Spleen (tissue), 7 donors: ENCODE data around the gene TMEM115.
A peak's percentile ranks its signal among the peaks of the same experiment; 100 is the strongest.

Experiments used
- POLR2A ChIP-seq, 3 donors: fragments of 450-650 bp; IDR thresholded peaks; one replicate each; pipeline ENCODE4 v1.5.1; 2017; ENCODE audit warnings: antibody characterized with exemption in 3 of 3, mild to moderate bottlenecking in 1 of 3
- TF ChIP-seq, protein P1 (sequence below), 11 experiments: fragments of 200-600 bp in 7 of 11; fragments of 450-650 bp in 4 of 11; sonication (generic) in 4 of 11; IDR thresholded peaks in 8 of 11; conservative IDR thresholded peaks in 3 of 11; 1 replicate in 7 of 11; 2 replicates in 4 of 11; pipeline versions ENCODE4 v1.4.0 to v1.8.0; 2016 to 2021; ENCODE audit warnings: antibody characterized with exemption in 11 of 11, inconsistent platforms in 4 of 11, mild to moderate bottlenecking in 1 of 11
- donor health status: DM: no; HTN: no; CAD: no; lungs with moderate emphysema.
- donor health status: DM: no; HTN: no; CAD: no.
- donor health status: DM: no; HTN: no; CAD: no.

DNA sequence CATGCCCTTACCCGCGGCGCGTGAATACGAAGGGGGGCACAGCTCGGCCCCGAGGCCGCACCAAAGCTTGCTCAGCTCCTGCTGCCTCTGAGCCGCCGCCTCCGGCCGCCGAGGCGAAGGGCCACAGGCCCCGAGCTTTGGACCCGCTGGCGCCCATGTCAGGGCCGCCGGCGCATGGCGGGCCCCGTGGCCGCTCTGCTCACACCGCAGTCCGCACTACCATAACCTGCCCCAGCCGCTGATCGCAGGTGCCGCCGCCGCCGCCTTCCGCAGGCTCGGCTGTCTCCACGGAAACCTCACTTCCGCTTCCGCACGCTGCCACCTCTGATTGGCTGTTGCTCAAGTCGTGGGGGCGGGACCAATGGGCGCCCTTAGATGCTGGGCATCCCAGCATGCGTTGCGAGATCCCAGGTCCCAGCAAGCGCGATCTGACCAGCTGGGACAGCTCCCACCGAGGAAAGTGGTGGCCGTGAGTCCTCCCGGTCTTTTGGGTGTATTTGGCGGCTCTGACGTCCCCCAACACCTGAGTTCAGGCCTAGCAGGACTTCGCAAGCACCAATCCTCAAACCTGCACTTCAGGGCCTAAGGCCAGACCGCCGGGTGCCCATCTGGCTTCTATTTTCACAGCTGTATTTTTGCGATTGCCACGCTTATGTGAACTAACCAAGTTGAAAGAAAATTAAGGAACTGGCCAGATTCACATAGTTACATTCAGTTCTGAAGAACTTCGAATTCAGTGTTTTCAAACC is 31.2 kb downstream of the TMEM115 start, which contains the start of gene TUSC2:
- no peak for TF ChIP-seq POLR2A (IDR thresholded peaks at IDR 0.05)
- TF ChIP-seq, protein P1, sequence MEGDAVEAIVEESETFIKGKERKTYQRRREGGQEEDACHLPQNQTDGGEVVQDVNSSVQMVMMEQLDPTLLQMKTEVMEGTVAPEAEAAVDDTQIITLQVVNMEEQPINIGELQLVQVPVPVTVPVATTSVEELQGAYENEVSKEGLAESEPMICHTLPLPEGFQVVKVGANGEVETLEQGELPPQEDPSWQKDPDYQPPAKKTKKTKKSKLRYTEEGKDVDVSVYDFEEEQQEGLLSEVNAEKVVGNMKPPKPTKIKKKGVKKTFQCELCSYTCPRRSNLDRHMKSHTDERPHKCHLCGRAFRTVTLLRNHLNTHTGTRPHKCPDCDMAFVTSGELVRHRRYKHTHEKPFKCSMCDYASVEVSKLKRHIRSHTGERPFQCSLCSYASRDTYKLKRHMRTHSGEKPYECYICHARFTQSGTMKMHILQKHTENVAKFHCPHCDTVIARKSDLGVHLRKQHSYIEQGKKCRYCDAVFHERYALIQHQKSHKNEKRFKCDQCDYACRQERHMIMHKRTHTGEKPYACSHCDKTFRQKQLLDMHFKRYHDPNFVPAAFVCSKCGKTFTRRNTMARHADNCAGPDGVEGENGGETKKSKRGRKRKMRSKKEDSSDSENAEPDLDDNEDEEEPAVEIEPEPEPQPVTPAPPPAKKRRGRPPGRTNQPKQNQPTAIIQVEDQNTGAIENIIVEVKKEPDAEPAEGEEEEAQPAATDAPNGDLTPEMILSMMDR (IDR thresholded peaks at IDR 0.05 in 8 of 11, conservative IDR thresholded peaks at IDR 0.05 in 3 of 11) = peak in 4 of 11 experiments; percentile 15 to 22 (median 20)
